CD4-positive, alpha-beta T cell treated with Interleukin-17A for 4 hours (primary cell): ENCODE results near the gene PLA2G5.
"Not testable (repeated sequence)": the region's sequence is repeated elsewhere in the genome, so short reads cannot be mapped to it uniquely, and the experiment has no call there.

ENCODE experiments used
- DNase-seq: peaks from one replicate; pipeline ENCODE4 v3.0.0-alpha.2; 2020; ENCODE audit warnings: mixed read lengths

The PLA2G5 gene, protein sequence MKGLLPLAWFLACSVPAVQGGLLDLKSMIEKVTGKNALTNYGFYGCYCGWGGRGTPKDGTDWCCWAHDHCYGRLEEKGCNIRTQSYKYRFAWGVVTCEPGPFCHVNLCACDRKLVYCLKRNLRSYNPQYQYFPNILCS

GRCh38 chr1:20069874-20070273 lies at the start of gene PLA2G5:
TSS of gene PLA2G5 (plus strand) at chr1:20070194. CDS start at chr1:20084831, 14,637 bp downstream.
- DNase-seq: no peak

- no peak for DNase-seq
Observed at GRCh38 chr1:20028125-20028524, 41.9 kb upstream of the PLA2G5 start.

DNA sequence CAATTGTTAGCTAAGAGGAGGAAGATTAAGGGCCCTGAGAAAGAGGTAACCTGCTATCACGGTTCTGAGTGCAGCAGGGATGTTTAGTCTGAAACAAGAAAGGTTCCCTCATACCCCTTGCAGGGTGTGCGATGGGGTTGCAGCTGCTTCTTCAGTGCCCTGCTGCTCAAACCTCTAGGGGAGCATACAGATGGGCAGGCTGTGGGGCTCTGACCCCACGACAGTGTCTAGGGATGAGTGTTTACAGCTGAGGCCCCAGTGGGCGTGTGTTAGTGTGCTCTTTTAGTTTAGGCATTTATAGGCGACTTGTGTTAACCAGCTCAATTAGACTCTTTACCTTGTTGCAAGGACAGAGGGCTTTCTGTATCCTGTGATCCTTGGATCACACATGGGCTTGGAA lies 41.3 kb upstream of the PLA2G5 start:
- DNase-seq: no peak

DNA sequence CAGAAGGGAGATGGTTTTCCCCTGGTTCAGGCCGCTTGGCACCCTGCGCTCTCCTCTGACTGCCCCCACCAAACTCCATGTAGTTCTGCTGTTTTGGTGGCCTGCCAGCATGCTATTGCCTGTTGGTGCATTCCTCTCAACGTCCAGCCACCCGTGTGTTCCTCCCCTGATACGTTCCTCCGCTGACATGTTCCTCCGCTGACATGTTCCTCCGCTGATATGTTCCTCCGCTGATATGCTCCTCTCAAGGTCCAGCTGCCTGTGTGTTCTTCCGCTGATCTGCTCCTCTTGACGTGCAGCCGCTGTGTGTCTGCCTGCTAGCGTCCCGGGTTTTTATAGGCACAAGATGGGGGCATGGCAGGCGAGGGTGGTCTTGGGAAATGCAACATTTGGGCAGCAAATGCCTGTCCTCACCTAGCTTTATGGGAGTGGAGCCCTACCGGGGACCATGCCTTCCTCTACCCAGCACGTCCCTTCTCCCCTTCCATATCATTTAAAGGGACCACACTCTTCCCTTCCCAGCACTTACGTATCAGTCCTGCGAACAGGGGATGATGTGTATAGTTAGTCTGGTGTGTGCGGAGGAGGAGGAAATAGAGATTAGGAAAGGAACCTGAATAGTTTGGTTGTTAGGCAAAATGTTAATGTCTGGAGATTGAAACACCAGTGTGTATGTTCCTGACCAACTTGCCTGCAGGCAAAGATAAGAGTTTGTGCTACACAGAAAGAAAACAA lies 40.6 kb upstream of the PLA2G5 start:
- no peak for DNase-seq

- not testable (repeated sequence) for DNase-seq
Observed at GRCh38 chr1:20030436-20031151, 39.4 kb upstream of the PLA2G5 start.

GRCh38 chr1:20031161-20031560 lies 38.8 kb upstream of the PLA2G5 start:
- DNase-seq: no peak

- no peak for DNase-seq
Observed at GRCh38 chr1:20031836-20032235, 38.2 kb upstream of the PLA2G5 start.

DNA sequence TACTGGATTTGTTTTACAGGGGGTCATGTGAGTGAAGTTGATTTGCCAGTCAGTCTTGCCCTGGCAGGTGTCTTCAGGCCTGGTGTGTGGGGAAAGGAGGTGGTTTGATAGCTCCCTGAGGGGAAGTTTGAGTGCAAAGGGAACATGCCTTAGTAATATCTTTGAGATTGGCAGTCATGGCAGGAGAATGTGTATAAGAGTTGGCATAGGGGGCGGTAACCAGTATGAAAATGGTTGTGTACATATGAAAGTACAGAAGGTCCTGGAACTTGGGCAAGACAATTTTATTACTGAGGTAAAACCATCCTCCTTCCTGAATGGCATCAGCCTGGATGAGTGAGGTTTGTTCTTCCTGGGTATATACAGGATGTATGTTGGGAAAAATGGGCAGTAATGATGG lies 37.6 kb upstream of the PLA2G5 start:
- DNase-seq: no peak

GRCh38 chr1:20033420-20033819 lies 36.6 kb upstream of the PLA2G5 start:
- DNase-seq: no peak

DNA sequence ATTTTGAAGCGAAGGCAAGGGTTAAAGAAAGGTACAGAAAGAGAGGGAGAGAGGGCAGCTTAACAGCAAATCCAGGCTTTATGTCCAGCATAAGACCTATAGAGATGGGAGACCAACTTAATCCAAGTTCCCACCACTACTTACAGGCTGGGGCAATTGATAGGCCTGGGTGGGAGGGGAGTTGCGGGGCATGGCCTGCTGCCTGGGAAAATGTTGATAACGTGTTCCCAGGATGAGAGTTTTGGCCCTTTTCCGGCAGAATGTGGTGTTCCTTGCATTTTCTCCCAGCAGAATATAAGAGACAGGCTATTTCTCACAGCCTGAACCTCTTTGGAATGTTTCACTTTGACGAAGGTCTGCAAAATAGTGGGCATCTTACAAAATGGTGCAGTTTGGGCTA lies 34.9 kb upstream of the PLA2G5 start:
- DNase-seq: no peak

DNA sequence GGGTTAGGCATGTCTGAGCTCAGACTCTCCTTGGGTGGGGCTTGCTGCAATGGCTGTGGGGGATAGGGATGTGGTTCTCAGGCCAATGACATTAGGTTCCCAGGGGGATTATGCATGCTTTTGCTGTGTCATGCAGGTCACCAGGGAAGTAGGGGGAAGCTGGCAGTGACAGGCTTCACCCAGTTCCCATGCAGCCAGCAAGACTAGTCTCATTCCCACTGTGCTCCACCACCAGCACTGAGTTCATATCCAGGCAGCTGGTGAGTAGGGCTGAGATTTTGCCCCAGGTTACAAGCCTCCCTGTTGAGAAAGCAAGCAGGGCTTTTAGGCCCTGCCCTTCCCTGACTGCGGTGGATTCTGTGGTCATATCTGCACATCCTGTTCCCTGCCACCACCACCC lies 32.1 kb upstream of the PLA2G5 start:
- DNase-seq: no peak

DNA sequence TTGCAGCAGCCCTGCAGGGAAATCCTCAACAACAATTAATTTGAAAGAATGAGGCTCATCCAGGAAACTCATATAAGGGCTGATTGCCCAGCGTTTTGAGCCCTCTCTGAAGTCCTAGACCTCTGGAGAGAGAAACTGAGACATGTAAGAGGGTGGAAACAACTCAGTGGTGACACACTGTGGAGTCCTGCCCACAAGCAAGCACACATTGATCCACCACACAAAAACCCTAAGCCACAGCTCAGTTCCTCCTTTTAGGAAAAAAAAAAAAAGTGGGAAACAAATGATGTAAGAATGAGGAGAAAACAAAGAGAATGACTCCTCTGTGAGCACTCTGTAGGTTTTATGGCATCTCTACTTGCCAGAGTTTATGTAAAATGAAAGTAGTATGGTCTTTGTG lies 22.9 kb upstream of the PLA2G5 start:
- DNase-seq: no peak

- DNase-seq: no peak
Observed at GRCh38 chr1:20048563-20048962, 21.4 kb upstream of the PLA2G5 start.

DNA sequence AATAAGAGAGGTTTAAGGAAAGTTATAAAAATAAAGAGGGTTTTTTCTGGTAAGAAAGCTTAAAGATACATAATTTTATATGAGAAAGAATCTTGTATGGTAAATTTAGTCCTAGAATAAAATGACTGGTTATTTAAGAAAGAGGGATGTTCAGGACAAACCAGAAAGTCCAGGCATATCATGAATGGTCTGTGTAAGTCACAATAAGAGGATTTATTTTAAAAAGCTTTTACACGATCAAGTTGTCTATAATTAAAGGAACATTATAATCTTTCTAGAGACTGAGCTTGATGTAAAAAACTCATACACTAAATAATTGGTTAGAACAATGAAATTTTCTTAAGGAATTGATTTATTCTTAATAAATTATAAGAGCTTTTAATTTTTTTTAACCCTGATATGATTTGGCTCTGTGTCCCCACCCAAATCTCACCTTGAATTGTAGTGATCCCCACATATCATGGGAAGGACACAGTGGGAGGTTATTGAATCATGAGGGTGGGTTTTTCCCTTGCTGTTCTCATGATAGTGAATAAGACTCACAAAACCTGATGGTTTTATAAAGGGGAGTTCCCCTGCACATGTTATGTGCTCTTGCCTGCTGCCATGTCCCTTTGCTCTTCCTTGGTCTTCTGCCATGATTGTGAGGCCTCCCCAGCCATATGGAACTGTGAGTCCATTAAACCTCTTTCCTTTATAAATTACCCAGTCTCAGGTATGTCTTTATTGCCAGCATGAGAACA lies 20.8 kb upstream of the PLA2G5 start:
- DNase-seq: not testable (repeated sequence)

DNA sequence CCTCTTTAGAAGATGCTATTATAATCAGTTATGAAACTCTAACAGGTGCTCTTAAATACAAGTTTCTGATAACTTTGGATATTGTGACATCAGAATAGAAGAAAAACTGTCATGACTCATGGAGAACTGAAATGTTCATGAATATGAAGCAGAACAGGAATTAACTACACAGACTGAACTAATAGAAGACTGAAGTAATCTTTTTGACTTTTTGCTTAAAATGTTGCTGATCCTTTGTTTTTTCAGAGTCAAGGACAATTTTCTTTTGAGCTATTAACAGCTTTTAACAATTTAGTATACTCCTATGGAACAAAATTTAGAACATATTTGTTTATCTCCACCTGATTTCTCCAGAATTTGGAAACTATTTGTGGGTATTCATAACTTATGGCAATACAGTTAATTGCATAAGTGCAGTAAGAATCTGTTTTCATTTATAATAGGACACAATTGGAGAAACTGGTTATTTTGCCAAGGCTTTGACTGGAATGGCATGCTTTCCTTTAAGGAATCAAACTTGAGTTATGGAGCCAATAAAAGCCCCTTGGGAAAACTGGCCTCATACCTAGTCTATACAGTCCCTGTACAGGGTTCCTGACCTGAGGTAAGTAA lies 18.7 kb upstream of the PLA2G5 start:
- no peak for DNase-seq

GRCh38 chr1:20052386-20052785 lies 17.6 kb upstream of the PLA2G5 start:
- no peak for DNase-seq

DNA sequence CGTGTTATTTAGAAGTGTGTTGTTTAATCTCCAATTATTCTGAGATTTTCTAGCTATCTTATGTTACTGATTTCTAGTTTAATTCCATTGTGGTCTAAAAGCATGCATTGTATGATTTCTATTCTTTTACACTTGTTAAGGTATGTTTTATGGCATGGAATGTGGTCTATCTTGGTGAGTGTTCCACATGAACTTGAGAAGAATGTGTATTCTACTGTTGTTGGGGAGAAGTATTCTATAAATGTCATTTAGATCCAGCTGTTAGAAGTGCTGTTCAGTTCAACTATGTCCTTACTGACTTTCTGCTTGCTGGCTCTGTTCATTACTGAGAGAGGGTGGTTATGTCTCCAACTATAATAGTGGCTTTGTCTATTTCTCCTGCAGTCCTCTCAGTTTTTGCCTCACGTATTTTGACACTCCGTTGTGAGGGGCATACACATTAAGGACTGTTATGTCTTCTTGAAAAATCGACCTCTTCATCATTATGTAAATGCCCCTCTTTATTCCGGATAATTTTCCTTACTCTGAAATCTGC lies 12.0 kb upstream of the PLA2G5 start:
- no peak for DNase-seq

DNA sequence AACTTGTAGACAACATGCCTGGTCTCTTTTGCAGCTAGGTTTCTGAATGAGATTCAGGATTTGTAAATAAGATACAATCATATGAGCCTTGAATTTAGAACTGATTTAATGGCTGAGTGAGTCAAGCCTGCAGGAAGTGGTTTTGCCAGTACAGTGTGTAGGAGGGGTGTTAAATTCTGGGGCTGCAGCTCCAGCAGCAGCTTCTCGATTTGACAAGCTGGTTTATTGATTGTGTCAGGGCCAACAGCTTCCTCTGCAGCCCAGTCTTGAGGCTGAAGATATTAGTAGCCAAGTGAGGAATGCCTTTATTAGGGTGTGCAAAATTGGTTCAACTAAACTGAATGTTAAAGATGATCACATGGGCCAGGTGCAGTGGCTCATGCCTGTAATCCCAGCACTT lies 11.5 kb upstream of the PLA2G5 start:
- DNase-seq: peak; percentile 45

DNA sequence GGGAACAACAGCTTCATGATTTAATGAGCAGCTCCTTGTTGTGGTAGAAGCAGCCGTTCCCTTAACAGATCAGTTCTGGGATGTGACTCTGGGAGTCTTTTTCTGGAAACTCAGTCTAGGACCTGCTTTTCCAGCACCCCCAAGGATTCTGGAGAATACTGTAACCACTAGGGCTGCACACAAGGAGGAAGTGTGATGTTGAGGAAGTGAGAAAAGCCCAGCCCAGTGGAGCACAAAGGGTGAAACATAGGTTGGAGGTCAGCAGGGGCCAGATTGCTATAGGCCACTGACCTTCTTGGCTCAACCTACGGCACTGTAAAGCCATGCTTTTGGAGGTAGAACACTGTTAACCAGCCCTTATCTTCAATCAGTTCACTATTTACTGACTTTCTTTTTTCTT lies 10.1 kb upstream of the PLA2G5 start:
- no peak for DNase-seq

GRCh38 chr1:20060791-20061190 lies 9.2 kb upstream of the PLA2G5 start:
- DNase-seq: not testable (repeated sequence)

DNA sequence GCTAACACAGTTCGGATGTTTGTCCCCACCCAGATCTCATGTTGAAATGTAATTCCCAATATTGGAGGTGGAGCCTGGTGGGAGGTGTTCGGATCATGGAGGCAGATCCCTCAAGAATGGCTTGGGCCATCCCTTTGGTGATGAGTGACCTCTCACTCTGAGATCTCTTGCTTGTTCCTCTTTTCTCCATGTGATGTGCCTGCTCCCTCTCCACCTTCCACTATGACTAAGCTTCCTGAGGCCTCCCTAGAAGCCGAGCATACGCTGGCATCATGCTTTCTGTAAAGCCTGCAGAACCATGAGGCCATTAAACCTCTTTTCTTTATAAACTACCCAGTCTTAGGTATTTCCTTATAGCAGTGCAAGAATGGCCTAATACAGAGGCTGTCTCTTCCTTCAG lies 8.1 kb upstream of the PLA2G5 start:
- no peak for DNase-seq

- DNase-seq: no peak
Observed at GRCh38 chr1:20063861-20064292, 6.1 kb upstream of the PLA2G5 start.

- no peak for DNase-seq
Observed at GRCh38 chr1:20068722-20069121, 1.3 kb upstream of the PLA2G5 start.
